ENCODE data around the gene SLC22A31.

DNA sequence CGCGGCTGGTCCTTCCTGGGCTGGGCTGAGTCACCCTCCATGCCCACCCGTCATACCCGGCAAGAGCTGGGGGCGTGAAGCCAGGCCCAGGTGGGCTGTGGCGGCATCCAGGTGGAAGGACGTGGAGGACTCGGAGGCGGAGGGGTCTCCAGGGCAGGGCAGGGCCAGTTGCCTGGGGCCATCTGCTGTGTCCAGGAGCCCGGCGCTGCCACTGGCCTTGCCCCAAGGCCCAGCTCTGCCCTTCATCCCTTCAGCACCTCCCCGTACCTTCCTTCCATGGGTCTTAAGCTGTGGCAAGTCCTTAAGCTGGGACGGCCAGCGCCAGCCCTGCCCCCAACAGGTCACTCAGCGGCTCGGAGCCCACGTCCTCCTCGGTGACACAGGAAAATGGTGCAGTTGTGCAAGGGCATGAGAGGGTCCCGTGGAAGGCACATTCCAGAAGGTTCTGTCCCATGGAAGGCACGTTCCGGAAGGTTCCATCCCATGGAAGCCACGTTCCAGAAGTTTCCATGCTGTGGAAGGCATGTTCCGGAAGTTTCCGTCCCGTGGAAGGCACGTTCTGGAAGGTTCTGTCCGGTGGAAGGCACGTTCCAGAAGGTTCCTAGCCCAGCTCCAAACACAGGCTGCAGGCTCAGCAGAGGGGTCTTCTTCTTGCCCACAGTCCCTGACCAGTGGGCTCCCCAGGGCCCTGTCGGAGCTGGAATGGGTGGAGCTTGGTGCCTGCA lies 39.2 kb downstream of the SLC22A31 start:
- TF ChIP-seq, protein P1, sequence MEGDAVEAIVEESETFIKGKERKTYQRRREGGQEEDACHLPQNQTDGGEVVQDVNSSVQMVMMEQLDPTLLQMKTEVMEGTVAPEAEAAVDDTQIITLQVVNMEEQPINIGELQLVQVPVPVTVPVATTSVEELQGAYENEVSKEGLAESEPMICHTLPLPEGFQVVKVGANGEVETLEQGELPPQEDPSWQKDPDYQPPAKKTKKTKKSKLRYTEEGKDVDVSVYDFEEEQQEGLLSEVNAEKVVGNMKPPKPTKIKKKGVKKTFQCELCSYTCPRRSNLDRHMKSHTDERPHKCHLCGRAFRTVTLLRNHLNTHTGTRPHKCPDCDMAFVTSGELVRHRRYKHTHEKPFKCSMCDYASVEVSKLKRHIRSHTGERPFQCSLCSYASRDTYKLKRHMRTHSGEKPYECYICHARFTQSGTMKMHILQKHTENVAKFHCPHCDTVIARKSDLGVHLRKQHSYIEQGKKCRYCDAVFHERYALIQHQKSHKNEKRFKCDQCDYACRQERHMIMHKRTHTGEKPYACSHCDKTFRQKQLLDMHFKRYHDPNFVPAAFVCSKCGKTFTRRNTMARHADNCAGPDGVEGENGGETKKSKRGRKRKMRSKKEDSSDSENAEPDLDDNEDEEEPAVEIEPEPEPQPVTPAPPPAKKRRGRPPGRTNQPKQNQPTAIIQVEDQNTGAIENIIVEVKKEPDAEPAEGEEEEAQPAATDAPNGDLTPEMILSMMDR (IDR thresholded peaks at IDR 0.05; ENCODE audit: low read depth, low read length) = no peak
- no peak for TF ChIP-seq EZH2phosphoT487 (IDR thresholded peaks at IDR 0.05; ENCODE audit: low read depth)
